GM19468 (cell line): Measurements from ENCODE around the gene SPATA4.
A peak's percentile ranks its signal among the peaks of the same experiment; 100 is the strongest.
"Not testable (repeated sequence)": the region's sequence is repeated elsewhere in the genome, so short reads cannot be mapped to it uniquely, and the experiment has no call there.

Source experiments
- ATAC-seq: cut with Tn5 transposase; IDR thresholded peaks from one replicate; pipeline ENCODE4 v1.9.1; 2021; ENCODE audit warnings: mild to moderate bottlenecking, moderate library complexity, moderate number of reproducible peaks; ENCODE audit not compliant: unreplicated experiment; ENCODE audit errors: extremely low read depth

SPATA4 gene

DNA sequence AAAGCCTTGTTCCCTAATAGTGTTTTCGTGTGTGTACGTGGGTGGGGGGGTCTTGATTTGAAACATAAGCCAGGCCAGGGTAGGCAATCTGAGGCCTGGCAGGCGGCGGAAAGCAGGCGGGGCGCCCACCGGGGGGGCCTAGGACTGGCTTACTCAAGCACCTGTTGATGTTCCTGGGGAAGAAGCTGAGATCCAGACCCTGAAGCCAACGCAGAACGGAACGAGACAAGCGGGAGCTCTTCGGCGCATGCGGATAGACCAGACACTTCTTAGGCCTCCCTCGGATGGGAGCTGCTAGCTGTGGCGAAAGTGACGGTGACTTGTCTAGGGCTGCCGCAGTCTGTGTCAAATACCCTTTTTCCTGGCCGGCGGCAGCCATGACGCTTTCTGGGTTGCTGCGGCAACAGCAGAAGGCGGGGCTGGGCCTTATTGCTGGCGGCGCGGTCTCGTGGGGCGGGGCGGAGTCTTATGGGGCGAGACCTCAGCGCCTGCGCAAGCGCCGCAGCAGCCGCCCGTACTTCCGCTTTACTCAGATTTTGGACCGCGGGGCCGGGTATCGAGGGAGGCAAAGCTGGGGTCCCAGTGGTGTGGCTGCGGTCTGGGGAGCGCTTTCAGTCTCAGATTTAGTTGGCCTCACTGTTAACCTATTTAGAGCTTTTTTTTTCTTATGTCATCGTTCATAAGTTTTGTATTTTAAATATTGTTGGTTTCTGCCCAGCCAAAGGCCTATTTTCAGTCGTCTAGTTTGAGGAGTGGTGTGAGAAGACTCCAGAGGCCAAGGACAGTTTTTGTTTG is at the start of gene SPATA4:
Gene SPATA4, minus strand, starts transcription at position 402 of the 795 bp plus-strand sequence. Its CDS starts 23 bp downstream, at position 379.
- ATAC-seq: peak; percentile 99

DNA sequence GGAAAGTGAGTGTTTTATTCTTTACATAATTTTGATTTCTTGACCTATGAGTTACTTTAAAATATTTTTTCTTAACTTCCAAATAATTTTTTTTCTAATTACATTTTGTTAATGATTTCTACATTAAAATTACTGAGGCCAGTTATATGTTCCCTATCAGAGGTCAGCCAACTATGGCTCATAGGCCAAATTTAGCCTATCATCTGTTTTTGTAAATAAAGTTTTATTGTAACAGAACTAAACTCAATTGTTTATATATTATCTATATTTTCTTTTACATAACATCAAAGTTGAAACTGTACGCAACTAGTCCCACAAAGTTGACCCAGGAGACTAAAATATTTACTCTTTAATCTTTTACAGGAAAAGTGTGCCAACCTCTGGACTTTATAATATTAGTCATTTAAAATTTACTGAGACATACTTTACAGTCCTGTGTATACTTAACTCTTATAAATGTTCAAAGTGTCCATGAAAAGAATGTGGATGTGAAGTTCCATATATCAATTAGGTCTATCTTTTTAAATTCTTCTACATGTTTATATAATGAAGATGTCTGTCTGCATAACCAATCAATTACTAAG is 47.5 kb upstream of the SPATA4 start:
- no peak for ATAC-seq

DNA sequence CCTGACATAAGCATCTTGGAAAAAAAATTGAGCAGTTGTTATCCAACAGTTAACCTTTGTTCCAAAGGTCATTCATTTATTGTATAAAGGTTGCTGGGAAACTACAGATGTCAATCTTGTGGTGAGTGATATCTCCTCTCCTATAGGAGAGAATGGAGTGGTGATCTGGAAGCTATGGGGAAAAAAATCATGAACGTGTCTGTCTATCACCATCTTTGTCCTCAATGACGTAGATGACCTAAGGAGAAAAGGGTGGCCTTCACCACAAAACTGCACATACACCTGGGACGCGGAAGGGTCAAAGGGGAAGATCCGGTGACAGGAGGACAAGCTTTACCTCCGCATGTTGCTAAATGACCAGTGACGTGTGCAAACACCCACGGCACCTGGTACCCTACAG is 46.3 kb upstream of the SPATA4 start:
- ATAC-seq: no peak

DNA sequence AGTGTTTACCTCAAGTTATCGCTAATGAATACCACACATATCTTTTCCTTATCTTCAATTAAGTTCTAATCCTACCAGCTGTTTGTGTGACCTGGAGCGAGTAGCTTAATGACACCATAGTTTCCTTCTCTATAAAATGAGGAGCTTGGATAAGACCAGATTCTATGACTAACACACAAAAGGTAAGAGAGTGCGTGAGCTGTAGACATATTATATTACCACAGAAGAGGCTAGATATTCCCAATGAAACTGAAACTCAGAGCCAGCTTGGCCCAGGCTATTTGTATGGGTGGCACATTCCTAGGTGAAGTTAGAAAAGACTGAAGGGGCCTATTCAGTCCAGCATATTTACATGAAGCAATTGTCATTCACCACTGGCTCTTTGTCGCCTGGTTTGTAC is 43.4 kb upstream of the SPATA4 start:
- no peak for ATAC-seq

DNA sequence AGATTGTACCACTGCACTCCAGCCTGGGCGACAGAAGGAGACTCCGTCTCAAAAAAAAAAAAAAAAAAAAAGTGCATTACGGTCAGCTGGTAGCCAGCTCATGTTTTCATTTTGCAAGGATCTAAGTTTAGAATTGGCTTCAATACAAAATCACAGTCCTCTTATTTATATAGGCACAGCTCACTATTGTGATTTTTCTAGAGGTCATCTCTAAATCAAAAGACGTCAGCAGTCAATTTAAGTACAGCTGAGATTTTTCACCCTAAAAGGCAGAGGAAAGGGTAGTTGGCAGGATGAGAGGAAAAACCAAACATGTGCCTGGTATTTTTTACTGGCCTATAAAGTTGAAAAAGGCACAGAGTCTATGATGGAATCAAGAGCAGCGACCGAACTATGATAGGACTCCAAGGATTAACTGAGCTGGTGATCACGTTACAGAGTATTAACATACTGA is 42.8 kb upstream of the SPATA4 start:
- ATAC-seq: no peak

DNA sequence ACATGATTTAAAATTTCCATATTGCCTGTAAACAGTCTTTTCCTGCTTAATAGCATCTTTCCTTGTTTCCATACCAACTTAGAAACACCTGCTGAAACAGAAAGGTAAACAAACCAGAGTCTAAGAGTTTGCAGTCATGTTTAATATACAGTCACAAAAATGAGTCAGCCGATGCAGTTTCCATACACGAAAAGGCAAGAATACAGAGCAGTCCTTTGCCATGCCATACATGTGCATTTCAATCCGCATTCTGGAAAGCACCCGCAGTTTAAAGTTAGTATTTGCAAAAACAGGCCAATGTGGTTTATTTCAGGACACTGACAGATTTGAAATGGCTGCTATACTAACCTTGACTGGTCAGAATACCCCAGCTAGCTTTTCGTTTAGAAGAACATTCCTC is 41.6 kb upstream of the SPATA4 start:
- ATAC-seq: no peak

DNA sequence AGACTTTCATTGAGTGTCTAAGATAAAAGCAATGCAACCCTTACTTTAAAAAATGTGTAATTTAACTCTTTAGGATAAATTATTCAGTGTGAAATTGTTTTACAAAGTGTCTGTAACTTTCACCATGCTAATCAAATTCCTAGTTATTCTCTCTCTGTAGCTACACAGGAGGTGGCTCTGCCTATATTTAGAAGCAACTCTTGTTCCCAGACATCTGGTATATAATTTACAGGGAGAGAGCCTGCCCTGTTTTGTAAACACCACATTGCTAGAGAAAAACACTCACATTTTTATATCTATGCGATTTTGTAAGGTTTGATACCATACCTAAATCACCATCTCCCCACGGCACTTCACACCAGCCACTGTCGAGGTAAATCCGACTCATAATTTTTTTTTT is 35.5 kb upstream of the SPATA4 start:
- no peak for ATAC-seq

DNA sequence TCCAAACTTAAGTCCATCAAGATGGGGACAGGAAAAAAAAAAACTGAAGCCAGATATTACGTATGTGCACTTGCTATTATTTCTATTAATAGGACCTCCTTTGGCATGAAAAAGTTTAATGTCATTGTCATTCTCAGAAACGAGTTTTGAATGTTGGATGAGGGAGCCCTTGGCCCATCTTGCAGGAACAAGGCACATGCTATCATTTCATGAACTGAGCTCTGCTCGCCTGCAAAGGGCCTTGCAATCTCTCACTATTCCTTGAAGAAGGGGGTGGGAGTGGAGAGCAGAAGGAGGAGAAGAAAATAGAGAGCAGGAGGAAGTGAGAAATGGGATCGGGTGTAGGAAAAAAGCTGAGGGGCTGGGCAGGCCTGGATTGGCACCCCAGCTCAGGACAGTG is 34.3 kb upstream of the SPATA4 start:
- no peak for ATAC-seq

DNA sequence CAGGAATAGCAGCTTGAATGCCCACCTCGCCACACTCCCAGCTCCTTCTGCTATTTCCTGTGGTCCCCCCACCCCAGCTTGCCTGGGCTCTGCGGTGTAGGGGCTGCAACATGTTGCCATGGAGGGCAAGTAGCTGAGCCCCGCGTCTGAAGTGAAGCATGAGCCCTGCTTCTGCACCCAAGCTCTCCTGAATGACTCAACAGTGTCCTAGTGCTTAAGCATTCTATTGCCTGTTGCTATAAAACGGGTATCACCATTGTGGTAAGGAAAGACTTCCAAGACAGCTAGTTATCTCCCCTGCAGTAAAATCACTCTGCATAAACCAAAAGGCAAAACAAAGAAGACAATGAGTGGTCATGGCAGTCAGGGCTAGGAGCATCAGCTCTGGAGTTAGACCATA is 31.4 kb upstream of the SPATA4 start:
- no peak for ATAC-seq

DNA sequence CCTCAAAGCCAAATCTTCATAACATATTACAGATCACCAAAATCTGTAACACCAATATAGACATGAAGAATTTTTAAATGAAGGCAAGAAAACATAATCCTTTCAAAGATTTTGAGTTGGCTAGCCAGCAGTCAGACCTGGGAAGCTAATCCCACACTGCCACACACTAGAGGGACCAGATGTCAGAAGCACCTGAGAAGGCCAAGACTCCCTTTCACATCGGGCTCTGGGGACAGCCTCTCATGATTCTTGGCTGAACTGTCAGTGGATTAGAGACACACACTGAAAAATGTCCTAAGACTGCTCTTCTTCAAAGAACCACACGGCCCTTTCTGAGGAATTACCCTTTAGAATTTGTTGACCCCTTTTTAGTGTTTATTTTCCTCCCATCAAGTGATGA is 28.2 kb upstream of the SPATA4 start:
- no peak for ATAC-seq

DNA sequence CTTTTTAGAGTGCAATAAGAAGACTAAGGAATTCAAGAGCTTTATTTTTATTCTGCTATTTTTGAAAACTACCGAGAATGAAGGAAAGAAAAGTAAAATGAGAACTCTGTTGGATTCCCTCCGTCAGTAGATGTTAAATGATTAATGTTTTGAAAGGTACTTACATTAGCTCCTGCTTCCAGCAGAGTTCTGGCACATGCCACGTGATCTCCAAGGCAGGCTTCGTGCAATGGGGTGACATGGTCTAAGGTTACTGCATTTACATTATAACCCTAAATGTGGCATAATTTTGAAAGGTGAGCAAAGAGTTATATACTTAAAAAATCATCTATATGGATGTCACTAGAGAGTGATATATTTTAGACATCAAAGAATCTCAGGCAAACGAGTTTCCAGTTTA is 26.8 kb upstream of the SPATA4 start:
- ATAC-seq: no peak

DNA sequence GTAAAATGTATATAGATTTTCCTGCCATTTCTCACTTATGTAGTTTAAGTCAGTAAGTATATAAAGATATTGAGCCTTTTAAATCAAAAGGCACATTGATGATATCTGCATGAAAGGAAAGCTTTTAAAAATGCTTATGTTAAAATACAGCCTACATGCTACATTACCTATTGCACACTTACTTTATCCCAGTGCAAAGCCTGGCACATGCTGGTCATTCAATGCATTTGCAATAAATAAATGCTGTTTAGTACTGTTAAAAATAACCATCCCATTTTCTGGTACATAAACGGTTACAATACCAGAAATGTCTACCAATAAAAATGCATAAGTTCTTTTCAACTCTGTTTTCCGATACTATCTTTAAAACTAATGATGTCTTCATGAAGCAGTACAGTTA is 22.1 kb upstream of the SPATA4 start:
- ATAC-seq: no peak

DNA sequence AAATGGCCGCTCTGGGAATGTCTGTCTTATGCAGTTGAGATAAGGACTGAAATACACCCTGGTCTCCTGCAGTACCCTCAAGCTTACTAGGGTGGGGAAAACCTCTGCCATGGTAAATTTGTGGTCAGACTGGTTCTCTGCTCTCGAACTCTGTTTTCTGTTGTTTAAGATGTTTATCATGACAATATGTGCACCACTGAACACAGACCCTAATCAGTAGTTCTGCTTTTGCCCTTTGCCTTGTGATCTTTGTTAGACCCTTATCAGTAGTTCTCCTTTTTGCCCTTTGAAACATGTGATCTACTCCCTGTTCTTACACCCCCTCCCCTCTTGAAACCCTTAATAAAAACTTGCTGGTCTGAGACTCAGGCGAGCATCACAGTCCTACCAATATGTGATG is 17.0 kb upstream of the SPATA4 start:
- ATAC-seq: not testable (repeated sequence)

DNA sequence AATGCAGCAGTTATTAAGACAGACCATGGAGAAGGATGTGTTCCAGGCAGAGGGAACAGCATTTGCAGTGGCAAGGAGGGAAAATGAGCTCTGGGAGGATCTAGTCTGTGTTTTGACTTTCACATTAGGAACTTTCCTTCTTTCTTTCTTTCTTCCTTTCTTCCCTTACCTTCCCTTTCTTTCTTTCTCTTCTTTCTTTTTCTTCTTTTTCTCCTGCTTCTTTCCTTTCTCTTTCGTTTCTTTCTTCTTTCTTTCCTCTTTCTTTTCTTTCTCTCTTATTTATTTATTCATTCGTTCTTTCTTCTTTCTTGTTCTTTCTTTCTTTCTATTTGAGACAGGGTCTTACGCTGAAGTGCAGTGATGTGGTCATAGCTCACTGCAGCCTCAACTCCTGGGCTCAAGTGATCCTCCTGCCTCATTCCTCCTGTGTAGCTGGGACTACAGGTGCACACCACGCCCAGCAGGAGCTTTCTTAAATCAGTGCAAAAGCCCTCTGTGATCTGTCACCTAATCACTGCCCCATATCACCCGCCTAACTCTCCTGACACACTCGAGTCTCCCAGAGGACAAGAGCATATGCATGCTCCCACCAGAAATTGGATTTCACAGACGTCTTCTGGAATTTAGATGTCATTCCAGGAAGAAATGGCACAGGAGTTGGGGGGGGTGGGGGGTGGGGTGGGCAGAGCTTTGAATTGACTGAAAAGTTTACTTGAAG is 15.4 kb upstream of the SPATA4 start:
- no peak for ATAC-seq

DNA sequence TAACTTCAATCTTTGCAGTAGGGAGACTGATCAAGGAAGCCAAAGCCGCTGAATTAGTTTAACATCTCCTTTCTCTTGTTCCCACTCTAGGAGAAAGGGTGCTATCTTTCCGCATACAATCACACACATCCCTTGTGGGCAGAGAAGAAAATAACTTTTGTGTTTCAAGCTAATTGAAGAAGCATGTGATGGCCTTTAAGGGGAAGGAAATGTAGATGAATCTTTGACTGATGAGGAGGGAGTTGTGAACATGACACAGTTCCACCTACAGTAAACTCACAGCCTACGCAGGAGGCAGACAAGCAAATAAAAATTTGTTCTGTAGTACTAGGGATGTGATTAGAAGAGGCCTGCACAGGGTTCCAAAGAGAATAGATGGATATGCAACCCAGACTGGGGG is 14.7 kb upstream of the SPATA4 start:
- no peak for ATAC-seq

DNA sequence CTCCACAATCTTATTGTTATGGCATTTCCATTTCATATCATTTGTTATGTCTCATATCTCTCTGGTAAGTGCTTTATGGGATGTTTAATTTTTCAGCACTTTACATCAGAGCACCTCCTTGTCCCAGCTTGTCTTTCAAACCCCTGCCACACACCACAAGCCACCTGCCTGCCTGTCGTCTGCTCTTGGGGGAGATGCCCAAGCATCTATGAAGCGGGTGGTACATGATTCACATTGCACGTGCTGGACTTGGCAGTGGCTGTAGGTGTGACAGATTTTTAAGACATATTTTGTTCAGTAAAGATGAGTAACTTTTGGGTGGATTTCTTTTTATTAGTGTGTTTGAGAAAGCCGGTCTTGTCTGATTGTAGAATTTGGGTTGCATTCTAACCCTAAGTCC is 14.2 kb upstream of the SPATA4 start:
- ATAC-seq: no peak

DNA sequence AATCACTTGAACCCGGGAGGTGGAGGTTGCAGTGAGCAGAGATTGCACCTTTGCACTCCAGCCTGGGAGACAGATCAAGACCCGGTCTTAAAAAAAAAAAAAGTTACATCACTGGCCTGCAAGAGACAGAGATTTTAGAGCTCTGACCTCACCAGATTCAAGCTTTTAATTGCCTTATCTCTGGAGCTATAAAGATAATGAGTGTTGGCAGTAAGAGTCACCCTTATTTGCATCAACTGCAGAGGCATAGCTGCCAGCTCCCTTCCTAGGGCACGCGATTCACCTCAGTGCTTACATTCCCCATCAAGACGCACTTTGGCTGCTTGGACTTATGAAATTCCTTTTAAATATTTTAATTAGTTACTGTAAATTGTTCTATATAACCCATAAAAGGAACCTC is 12.5 kb upstream of the SPATA4 start:
- no peak for ATAC-seq

DNA sequence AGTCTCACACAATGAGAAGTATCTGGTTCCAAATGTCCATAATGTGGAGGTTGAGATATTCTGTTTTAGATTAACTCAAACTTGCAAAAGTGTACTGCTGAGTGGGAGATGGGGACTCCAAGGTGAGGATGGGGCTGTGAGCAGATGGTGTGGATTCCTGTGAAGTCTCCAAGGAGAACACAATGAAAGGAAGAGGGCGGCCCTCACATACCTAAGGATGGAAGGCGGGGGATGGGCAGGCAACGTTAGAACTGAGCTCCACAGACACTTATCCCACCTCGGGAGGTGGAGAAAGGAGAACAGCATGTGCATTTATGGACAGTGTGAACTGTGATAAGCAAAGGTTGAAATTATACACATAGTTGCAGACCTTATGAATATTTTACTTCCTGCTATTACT is 9.9 kb upstream of the SPATA4 start:
- ATAC-seq: no peak

DNA sequence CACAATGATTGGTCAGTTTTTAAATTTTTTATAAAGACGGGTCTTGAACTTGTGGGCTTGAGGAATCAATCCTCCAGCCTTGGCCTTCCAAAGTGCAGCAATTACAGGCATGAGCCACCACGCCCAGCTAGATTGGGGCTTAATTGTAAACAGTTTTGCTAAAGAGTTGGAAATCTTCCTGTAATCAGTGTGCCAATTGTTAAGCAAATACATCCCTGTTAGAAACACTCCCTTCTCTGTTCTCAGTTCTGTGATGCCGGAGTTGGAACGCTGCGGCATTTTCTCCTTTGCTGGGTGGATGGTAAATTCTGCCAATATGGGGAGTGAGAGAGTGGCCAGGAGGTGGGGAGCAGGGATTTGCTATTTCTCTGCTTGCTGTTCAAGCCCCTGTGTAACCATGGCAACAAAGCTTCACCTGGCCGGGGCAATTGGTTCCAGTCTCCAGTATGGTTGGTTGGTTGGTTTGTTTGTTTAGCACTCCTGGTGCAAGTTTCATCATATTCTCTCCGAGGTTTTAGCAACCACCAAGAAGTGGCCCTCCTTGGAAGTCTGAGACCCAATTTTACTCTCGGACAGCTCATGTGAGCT is 3.0 kb upstream of the SPATA4 start:
- no peak for ATAC-seq

DNA sequence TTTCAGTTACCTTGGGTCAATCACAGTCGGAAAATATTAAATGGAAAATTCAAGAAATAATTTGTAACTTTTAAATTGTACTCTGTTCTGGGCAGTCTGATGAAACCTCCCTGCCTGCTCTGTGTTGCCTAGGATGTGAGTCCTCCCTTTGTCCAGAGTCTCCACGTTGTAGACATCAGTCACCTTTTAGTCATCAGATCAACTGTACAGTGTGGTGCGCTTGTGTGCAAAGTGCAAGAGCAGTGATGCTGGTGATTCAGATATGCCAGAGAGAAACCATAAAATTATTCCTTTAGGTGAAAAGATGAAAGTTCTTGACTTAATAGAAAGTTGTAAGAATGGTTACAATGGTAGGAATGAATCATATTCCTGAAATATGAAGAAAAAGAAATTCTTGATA is 1.4 kb downstream of the SPATA4 start:
- no peak for ATAC-seq

DNA sequence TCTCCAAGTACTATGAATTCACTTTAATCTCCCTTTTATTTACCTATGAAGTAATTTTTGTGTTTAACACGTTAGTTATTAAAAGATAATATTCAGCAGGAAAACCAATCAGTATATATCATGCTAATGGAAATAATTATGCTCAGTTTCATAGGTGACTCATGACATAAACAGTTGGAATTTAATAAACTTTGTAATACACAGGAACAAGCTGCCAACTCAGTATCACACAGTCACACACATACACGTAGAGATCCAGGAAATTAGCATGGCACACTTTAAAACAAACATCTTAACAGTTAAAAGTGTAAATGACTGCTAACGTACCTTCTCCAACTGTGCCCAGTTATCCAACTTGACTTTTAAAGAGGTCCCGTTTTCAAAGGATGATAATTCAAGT is 2.3 kb downstream of the SPATA4 start:
- no peak for ATAC-seq
